MCF 10A (cell line): ENCODE data around the gene MAP3K4. TPM values are rescaled to one million over a fixed set of nuclear protein-coding genes. Genes with fewer than 3 reads are reported as not detected.
"Not testable (repeated sequence)": the region's sequence is repeated elsewhere in the genome, so short reads cannot be mapped to it uniquely, and the experiment has no call there.

Source experiments
- BruUV-seq: library from RNA; stranded (reverse); fragments of 400-500 nt; replicated peaks from 2 replicates; lab custom pipeline; 2021; lab: Mats Ljungman, UMichigan
- CTCF ChIA-PET: fragments of 300-600 bp; sonication (Branson Sonifier 250); formaldehyde crosslinking; extraction: SDS; loops from one replicate; lab custom pipeline; 2021; ENCODE audit warnings: antibody characterized with exemption, inconsistent platforms; lab: Yijun Ruan, JAX
- POLR2A ChIA-PET: fragments of 300-600, 350-650 bp; sonication (Branson Sonifier 250); formaldehyde crosslinking; extraction: SDS; loops from one replicate; lab custom pipeline; 2020; ENCODE audit warnings: antibody characterized with exemption, inconsistent platforms; lab: Yijun Ruan, JAX
- DNase-seq: peaks from one replicate; pipeline ENCODE4 v3.0.0-alpha.2; 2018; ENCODE audit not compliant: unreplicated experiment
- H3K27ac Mint-ChIP-seq: one replicate; pipeline ENCODE4 v1.8.0; 2022; ENCODE audit warnings: mild to moderate bottlenecking, low read depth, mixed read lengths; ENCODE audit not compliant: unreplicated experiment
- H3K27me3 Mint-ChIP-seq: one replicate; pipeline ENCODE4 v1.8.0; 2022; ENCODE audit warnings: mixed read lengths; ENCODE audit not compliant: insufficient read depth, unreplicated experiment
- H3K36me3 Mint-ChIP-seq: one replicate; pipeline ENCODE4 v1.8.0; 2022; ENCODE audit warnings: mild to moderate bottlenecking, moderate library complexity, mixed read lengths; ENCODE audit not compliant: insufficient read depth, unreplicated experiment
- H3K4me1 Mint-ChIP-seq: one replicate; pipeline ENCODE4 v1.8.0; 2022; ENCODE audit warnings: mixed read lengths; ENCODE audit not compliant: insufficient read depth, unreplicated experiment
- H3K4me3 Mint-ChIP-seq: one replicate; pipeline ENCODE4 v1.8.0; 2022; ENCODE audit warnings: mild to moderate bottlenecking, moderate library complexity, mixed read lengths; ENCODE audit not compliant: unreplicated experiment
- H3K9me3 Mint-ChIP-seq: one replicate; pipeline ENCODE4 v1.8.0; 2022; ENCODE audit warnings: mixed read lengths; ENCODE audit not compliant: unreplicated experiment
- intact Hi-C: fragments of 100-400 bp; cut with micrococcal nuclease; formaldehyde crosslinking; loops from 2 replicates; pipeline ENCODE4 v1.14.1; 2022
- total RNA-seq: library from RNA; stranded (reverse); gene quantifications from 2 replicates; pipeline ENCODE4 v1.2.3, GENCODE V29; 2022
- TF ChIP-seq, protein P1 (sequence below): fragments of 200-600 bp; IDR thresholded peaks from one replicate; pipeline ENCODE4 v1.8.0; 2022; ENCODE audit warnings: antibody characterized with exemption, mild to moderate bottlenecking; ENCODE audit not compliant: unreplicated experiment

MAP3K4 gene
- total RNA-seq, 1 experiment from 2014 or later: 38.7 TPM

DNA sequence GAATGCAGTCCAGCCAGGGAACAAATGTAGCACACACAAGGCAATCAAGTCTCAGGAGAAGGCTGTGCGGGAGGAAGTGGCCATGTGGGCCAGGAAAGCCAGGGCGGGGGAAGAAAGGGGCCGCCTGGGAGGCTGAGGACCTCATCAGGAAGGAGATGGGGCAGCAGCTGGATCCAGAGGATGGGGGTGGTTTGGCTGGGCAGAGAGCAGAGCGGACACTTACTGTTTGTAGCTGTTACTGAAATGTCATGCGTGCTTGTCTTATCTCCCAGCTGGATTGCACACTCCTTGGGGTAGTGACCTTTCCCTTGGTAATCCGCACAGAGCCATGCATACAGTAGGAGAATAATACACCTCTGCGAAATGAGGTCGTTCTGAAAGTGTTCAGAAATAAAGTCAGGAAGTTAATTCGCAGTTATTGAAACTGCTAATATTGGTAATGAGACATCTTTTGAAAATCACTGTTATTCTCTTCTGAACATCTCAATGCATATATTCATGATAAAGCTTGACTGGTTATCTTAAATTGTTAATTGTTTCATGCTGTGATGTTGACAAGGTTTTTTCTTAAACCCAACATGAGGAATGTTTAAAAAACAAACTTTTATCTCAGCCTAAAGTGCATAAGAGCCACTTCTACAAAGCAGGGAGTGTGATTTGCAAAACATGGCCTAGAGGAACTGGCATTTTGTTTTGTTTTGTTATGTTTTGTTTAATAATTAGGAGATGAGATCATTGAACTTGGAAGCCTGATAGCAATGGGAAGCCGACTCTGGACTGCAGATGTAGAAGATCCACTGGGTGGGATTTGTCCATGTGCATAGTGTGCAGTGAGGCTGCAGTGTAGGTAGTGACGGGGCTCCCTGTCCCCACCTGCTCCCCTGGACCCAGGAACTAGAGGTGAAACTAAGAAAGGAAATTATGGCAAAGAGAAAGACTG is 18.0 kb upstream of the MAP3K4 start:
- ChIA-PET CTCF (interaction anchor here (0.5 to 1.0 kb wide), 2 partner anchors 14 to 25 kb away, joined by 3 to 4 read pairs; no protein-coding TSS in a partner anchor), POLR2A (interaction anchor here (1.3 to 4.3 kb wide), 3 partner anchors 18 to 24 kb away, joined by 4 to 34 read pairs (median 27); partner anchors contain the start of gene MAP3K4)
- Mint-ChIP-seq H3K4me1 (peaks cover 17% of the 10 kb centered on the region), H3K27me3 (no peaks in the 10 kb centered on the region), H3K27ac (peak overlapping the region; percentile 23), H3K9me3 (no peaks in the 10 kb centered on the region), H3K36me3 (no peaks in the 10 kb centered on the region), H3K4me3 (no peak overlapping the region)
- DNase-seq: no peak
- BruUV-seq: no TSS peak
- TF ChIP-seq, protein P1, sequence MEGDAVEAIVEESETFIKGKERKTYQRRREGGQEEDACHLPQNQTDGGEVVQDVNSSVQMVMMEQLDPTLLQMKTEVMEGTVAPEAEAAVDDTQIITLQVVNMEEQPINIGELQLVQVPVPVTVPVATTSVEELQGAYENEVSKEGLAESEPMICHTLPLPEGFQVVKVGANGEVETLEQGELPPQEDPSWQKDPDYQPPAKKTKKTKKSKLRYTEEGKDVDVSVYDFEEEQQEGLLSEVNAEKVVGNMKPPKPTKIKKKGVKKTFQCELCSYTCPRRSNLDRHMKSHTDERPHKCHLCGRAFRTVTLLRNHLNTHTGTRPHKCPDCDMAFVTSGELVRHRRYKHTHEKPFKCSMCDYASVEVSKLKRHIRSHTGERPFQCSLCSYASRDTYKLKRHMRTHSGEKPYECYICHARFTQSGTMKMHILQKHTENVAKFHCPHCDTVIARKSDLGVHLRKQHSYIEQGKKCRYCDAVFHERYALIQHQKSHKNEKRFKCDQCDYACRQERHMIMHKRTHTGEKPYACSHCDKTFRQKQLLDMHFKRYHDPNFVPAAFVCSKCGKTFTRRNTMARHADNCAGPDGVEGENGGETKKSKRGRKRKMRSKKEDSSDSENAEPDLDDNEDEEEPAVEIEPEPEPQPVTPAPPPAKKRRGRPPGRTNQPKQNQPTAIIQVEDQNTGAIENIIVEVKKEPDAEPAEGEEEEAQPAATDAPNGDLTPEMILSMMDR: no peak
- intact Hi-C loops: no loop called here

DNA sequence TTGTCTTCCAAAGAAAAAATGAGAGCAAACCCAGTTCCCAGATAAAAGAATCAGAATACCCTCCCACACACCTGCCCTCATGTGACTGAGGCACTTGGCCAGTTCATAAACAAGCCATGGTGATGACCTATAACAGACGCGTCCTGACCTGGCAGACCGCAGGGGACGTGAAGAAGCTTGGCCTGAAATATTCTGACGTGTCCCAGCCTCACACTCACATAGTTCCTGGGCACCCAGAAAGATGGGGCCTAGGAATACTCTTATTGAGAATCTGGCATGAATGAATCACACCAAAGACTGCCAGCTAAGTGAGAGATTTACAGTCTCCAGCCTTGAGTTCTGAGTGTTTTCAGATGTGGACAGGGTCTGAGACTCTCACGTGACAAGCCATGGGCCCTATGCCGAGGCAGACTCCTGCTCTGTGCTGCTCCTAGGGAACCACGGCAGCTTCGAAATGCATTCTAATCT is 17.2 kb upstream of the MAP3K4 start:
- H3K36me3 Mint-ChIP-seq: no peaks in the 10 kb centered on the region
- DNase-seq: peak; percentile 59
- BruUV-seq: no TSS peak
- no peak overlapping the region for H3K4me3 Mint-ChIP-seq
- peaks cover 17% of the 10 kb centered on the region for H3K4me1 Mint-ChIP-seq
- H3K27ac Mint-ChIP-seq: peak overlapping the region; percentile 54
- POLR2A ChIA-PET: interaction anchor here (0.8 to 4.3 kb wide), 5 partner anchors 17 to 69 kb away, joined by 3 to 34 read pairs (median 3); partner anchors contain the start of gene MAP3K4
- no peaks in the 10 kb centered on the region for H3K27me3 Mint-ChIP-seq
- TF ChIP-seq, protein P1: no peak
- no peaks in the 10 kb centered on the region for H3K9me3 Mint-ChIP-seq
- intact Hi-C loops: no loop called here
- CTCF ChIA-PET: interaction anchor here (0.5 to 1.0 kb wide), 2 partner anchors 13 to 932 kb away, joined by 3 read pairs; no protein-coding TSS in a partner anchor

DNA sequence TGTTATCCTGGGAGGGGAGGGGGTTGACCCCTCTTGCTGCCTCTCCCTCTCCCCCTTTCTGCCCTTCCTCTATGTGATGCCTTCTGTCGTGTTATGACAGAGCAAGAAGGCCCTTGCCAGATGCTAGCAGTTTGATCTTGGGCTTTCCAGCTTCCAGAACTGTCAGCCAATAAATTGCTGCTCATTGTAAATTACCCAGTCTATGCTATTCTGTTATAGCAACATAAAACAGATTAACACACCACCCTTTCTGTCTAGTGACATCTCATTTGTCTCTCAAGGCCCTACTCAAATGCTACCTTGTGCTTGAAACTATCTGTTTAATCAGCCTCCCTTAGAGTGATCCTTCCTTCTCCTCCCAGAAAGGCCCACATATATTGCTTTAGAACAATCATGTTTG is 16.4 kb upstream of the MAP3K4 start:
- no peaks in the 10 kb centered on the region for H3K36me3 Mint-ChIP-seq
- DNase-seq: no peak
- peaks cover 17% of the 10 kb centered on the region for H3K4me1 Mint-ChIP-seq
- TF ChIP-seq, protein P1: no peak
- ChIA-PET CTCF (no interaction called here), POLR2A (interaction anchor here (0.6 to 1.1 kb wide), 3 partner anchors 40 to 68 kb away, joined by 3 read pairs; no protein-coding TSS in a partner anchor)
- BruUV-seq: no TSS peak
- no peak overlapping the region for H3K4me3 Mint-ChIP-seq
- H3K9me3 Mint-ChIP-seq: no peaks in the 10 kb centered on the region
- peak overlapping the region; percentile 54 for H3K27ac Mint-ChIP-seq
- intact Hi-C loops: no loop called here
- no peaks in the 10 kb centered on the region for H3K27me3 Mint-ChIP-seq

DNA sequence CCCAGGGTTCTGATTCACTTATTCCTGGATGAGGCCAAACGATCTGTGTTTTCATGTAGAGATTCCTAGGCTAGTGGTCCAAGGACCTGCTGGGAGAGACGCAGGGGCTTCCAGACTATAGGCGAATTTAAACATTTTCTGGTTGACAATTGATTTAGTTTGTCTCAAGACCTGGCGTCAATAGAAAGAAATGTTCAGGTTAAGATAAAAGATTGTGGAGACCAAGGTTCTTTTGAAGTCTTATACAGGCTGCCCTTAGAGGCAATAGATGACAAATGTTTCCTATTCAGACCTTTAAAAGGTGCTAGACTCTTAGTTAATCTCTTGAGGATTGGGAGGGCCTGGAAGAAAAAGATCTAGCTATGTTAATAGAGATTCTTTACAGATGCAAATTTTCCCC is 15.6 kb upstream of the MAP3K4 start:
- H3K27me3 Mint-ChIP-seq, BruUV-seq, H3K9me3 Mint-ChIP-seq, H3K4me3 Mint-ChIP-seq, H3K36me3 Mint-ChIP-seq, intact Hi-C loops, CTCF ChIA-PET, DNase-seq, H3K27ac Mint-ChIP-seq, POLR2A ChIA-PET: not testable (repeated sequence)
- H3K4me1 Mint-ChIP-seq: peaks cover 17% of the 10 kb centered on the region
